HepG2 (cell line): ENCODE measurements around the gene SLC12A3. TPM values are rescaled to one million over a fixed set of nuclear protein-coding genes. Genes with fewer than 3 reads are reported as not detected.

ENCODE experiments used
- ARID5B ChIP-seq: IDR thresholded peaks from 2 replicates; pipeline ENCODE4 v1.4.0; 2020; ENCODE audit warnings: mild to moderate bottlenecking, missing genetic modification reagents
- SETDB1 ChIP-seq: sonication (generic); formaldehyde crosslinking; IDR thresholded peaks from 2 replicates; pipeline ENCODE4 v1.5.1; 2020; ENCODE audit warnings: missing genetic modification reagents, mild to moderate bottlenecking, borderline replicate concordance
- SKI ChIP-seq: fragments of 450-650 bp; IDR thresholded peaks from one replicate; pipeline ENCODE4 v1.6.1; 2018; ENCODE audit warnings: mild to moderate bottlenecking; ENCODE audit not compliant: partially characterized antibody
- polyA plus RNA-seq, 8 experiments: library from polyadenylated mRNA; depleted of rRNA in 3 of 8; stranded (reverse) in 7 of 8; unstranded in 1 of 8; fragments of >200 nt; fragmentation: Illumina TruSeq in 4 of 8; extraction: Trizol in 4 of 8; gene quantifications; 2 replicates each; pipeline versions ENCODE4 v1.2.1 to v1.2.3, GENCODE V29; 2011 to 2016; ENCODE audit warnings: low read depth in 4 of 8, missing spikeins in 1 of 8, mixed read lengths in 1 of 8; ENCODE audit not compliant: insufficient read depth in 1 of 8
- total RNA-seq, 5 experiments: library from RNA; depleted of rRNA; stranded (reverse); fragments of >200 nt; fragmentation: Illumina TruSeq; extraction: Trizol; gene quantifications; 2 replicates each; pipeline ENCODE4 v1.2.3, GENCODE V29; 2016; ENCODE audit warnings: low read depth in 1 of 5
- TF ChIP-seq, protein P1 (sequence below): sonication (generic); formaldehyde crosslinking; IDR thresholded peaks from 2 replicates; pipeline ENCODE4 v1.4.0; 2020; ENCODE audit warnings: missing genetic modification reagents, borderline replicate concordance
- TF ChIP-seq, protein P2 (sequence below): sonication (generic); formaldehyde crosslinking; IDR thresholded peaks from 2 replicates; pipeline ENCODE4 v1.4.0; 2020; ENCODE audit warnings: missing genetic modification reagents

Gene SLC12A3
- total and polyA plus RNA-seq, 2 of the 13 experiments (the other 11 are each of a cell fraction or from before 2014, with no cell fraction given) = 6.2 TPM; not detected in 1

GRCh38 chr16:56879276-56879675 lies 14.3 kb downstream of the SLC12A3 start (continued):
- TF ChIP-seq, protein P1, sequence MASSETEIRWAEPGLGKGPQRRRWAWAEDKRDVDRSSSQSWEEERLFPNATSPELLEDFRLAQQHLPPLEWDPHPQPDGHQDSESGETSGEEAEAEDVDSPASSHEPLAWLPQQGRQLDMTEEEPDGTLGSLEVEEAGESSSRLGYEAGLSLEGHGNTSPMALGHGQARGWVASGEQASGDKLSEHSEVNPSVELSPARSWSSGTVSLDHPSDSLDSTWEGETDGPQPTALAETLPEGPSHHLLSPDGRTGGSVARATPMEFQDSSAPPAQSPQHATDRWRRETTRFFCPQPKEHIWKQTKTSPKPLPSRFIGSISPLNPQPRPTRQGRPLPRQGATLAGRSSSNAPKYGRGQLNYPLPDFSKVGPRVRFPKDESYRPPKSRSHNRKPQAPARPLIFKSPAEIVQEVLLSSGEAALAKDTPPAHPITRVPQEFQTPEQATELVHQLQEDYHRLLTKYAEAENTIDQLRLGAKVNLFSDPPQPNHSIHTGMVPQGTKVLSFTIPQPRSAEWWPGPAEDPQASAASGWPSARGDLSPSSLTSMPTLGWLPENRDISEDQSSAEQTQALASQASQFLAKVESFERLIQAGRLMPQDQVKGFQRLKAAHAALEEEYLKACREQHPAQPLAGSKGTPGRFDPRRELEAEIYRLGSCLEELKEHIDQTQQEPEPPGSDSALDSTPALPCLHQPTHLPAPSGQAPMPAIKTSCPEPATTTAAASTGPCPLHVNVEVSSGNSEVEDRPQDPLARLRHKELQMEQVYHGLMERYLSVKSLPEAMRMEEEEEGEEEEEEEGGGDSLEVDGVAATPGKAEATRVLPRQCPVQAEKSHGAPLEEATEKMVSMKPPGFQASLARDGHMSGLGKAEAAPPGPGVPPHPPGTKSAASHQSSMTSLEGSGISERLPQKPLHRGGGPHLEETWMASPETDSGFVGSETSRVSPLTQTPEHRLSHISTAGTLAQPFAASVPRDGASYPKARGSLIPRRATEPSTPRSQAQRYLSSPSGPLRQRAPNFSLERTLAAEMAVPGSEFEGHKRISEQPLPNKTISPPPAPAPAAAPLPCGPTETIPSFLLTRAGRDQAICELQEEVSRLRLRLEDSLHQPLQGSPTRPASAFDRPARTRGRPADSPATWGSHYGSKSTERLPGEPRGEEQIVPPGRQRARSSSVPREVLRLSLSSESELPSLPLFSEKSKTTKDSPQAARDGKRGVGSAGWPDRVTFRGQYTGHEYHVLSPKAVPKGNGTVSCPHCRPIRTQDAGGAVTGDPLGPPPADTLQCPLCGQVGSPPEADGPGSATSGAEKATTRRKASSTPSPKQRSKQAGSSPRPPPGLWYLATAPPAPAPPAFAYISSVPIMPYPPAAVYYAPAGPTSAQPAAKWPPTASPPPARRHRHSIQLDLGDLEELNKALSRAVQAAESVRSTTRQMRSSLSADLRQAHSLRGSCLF = no peak
- no peak for TF ChIP-seq ARID5B (CRISPR knock-in tag)
- TF ChIP-seq, protein P2, sequence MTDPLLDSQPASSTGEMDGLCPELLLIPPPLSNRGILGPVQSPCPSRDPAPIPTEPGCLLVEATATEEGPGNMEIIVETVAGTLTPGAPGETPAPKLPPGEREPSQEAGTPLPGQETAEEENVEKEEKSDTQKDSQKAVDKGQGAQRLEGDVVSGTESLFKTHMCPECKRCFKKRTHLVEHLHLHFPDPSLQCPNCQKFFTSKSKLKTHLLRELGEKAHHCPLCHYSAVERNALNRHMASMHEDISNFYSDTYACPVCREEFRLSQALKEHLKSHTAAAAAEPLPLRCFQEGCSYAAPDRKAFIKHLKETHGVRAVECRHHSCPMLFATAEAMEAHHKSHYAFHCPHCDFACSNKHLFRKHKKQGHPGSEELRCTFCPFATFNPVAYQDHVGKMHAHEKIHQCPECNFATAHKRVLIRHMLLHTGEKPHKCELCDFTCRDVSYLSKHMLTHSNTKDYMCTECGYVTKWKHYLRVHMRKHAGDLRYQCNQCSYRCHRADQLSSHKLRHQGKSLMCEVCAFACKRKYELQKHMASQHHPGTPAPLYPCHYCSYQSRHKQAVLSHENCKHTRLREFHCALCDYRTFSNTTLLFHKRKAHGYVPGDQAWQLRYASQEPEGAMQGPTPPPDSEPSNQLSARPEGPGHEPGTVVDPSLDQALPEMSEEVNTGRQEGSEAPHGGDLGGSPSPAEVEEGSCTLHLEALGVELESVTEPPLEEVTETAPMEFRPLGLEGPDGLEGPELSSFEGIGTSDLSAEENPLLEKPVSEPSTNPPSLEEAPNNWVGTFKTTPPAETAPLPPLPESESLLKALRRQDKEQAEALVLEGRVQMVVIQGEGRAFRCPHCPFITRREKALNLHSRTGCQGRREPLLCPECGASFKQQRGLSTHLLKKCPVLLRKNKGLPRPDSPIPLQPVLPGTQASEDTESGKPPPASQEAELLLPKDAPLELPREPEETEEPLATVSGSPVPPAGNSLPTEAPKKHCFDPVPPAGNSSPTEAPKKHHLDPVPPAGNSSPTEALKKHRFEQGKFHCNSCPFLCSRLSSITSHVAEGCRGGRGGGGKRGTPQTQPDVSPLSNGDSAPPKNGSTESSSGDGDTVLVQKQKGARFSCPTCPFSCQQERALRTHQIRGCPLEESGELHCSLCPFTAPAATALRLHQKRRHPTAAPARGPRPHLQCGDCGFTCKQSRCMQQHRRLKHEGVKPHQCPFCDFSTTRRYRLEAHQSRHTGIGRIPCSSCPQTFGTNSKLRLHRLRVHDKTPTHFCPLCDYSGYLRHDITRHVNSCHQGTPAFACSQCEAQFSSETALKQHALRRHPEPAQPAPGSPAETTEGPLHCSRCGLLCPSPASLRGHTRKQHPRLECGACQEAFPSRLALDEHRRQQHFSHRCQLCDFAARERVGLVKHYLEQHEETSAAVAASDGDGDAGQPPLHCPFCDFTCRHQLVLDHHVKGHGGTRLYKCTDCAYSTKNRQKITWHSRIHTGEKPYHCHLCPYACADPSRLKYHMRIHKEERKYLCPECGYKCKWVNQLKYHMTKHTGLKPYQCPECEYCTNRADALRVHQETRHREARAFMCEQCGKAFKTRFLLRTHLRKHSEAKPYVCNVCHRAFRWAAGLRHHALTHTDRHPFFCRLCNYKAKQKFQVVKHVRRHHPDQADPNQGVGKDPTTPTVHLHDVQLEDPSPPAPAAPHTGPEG = no peak
- no peak for TF ChIP-seq SKI
- TF ChIP-seq SETDB1 = no peak
- TF ChIP-seq, all 625 proteins: peak for 0
